OCI-LY1 (cell line): ENCODE results near the gene MITD1.
A peak's percentile ranks its signal among the peaks of the same experiment; 100 is the strongest.

ENCODE experiments used
- EZH2 ChIP-seq: fragments of 200-600 bp; sonication (generic), shearing (Covaris generic); IDR thresholded peaks from 2 replicates; pipeline ENCODE4 v1.8.0; 2017; ENCODE audit warnings: borderline replicate concordance, mixed run types, mild to moderate bottlenecking, antibody characterized with exemption, low read length, moderate library complexity, mixed read lengths
- TF ChIP-seq, protein P1 (sequence below): fragments of 200-600 bp; sonication (generic), shearing (Covaris generic); IDR thresholded peaks from 2 replicates; pipeline ENCODE4 v1.5.1; 2017; ENCODE audit warnings: mild to moderate bottlenecking, antibody characterized with exemption, low read length, moderate library complexity, mixed read lengths

DNA sequence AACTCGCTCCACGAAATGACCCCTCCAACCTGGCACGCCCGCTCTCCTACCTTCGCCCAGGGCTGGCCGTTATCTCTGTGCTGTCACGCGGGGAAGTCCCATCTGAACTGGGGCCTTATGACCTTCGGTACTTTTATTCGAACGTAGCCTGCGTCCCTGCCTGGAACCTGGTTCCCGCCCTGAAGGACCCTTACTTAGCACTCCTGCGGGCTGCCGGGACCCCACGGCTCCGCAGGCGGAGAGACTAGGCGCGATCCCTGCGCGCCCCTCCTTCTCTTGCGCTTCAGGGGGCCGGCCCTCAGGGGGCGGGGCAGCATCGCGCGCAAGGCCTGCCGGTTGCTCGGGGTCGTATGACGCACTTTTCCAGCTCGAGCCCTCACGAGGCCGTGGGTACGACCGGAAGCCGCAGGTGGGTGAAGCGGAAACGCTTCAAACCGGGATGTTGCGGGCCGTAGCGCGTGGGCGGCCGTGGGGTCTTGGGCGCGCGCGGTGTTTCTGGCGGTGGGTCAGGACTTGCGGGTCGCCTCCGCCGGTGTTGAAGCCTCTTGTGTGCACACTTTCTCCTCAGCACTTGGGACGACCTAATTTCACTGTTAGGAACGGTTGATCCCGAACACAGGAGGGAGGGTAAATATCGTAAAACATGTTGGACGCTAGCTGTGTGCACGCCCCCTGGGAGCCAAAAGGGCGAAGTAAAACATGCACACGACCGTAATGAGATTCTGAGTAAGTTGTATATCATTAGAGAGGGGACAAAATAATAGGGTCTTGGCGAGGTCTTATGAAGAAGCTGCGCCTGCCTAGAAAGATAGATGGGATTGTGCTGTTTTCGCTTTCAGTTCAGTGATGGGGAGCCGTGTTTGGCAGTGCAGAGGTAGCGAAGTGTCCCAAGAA, 26.0 kb downstream of the MITD1 start, which contains the start of the genes LIPT1 and TSGA10:
- TF ChIP-seq EZH2, result no peak
- TF ChIP-seq, protein P1, sequence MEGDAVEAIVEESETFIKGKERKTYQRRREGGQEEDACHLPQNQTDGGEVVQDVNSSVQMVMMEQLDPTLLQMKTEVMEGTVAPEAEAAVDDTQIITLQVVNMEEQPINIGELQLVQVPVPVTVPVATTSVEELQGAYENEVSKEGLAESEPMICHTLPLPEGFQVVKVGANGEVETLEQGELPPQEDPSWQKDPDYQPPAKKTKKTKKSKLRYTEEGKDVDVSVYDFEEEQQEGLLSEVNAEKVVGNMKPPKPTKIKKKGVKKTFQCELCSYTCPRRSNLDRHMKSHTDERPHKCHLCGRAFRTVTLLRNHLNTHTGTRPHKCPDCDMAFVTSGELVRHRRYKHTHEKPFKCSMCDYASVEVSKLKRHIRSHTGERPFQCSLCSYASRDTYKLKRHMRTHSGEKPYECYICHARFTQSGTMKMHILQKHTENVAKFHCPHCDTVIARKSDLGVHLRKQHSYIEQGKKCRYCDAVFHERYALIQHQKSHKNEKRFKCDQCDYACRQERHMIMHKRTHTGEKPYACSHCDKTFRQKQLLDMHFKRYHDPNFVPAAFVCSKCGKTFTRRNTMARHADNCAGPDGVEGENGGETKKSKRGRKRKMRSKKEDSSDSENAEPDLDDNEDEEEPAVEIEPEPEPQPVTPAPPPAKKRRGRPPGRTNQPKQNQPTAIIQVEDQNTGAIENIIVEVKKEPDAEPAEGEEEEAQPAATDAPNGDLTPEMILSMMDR, result peak; percentile 31; the same call in 1 of the 2 replicates
